NCI-H2107 treated with DMSO at 0.1 percent for 48 hours (cell line): Measurements from ENCODE around the gene FUT2.
A peak's percentile ranks its signal among the peaks of the same experiment; 100 is the strongest.

Experiments used
- DNase-seq: peaks from one replicate; lab custom pipeline; 2025; ENCODE audit not compliant: unreplicated experiment; lab: John Stamatoyannopoulos, UW

The FUT2 gene

GRCh38 chr19:48724796-48725753 lies 29.3 kb downstream of the FUT2 start:
- no peak for DNase-seq

- no peak for DNase-seq
These were observed 30.8 kb downstream of the FUT2 start for GRCh38 chr19:48726556-48726955.

GRCh38 chr19:48728911-48729664 lies 33.3 kb downstream of the FUT2 start:
- no peak for DNase-seq

GRCh38 chr19:48731452-48731851 lies 35.7 kb downstream of the FUT2 start:
- DNase-seq: no peak

- DNase-seq: no peak
These were observed 38.9 kb downstream of the FUT2 start for GRCh38 chr19:48734625-48735024.

- no peak for DNase-seq
These were observed 39.4 kb downstream of the FUT2 start for GRCh38 chr19:48735031-48735615.

GRCh38 chr19:48737360-48737998 lies 41.7 kb downstream of the FUT2 start:
- no peak for DNase-seq

GRCh38 chr19:48738557-48739403 lies 43.0 kb downstream of the FUT2 start:
- DNase-seq: peak; percentile 65

- DNase-seq: peak; percentile 27
These were observed 43.8 kb downstream of the FUT2 start for GRCh38 chr19:48739404-48740163.

- no peak for DNase-seq
These were observed 44.6 kb downstream of the FUT2 start, which contains the start of gene RASIP1 for GRCh38 chr19:48740164-48740972. Gene RASIP1 (minus strand): TSS chr19:48740610. CDS start chr19:48740282, 328 bp downstream.

GRCh38 chr19:48741129-48741999 lies 45.6 kb downstream of the FUT2 start:
- DNase-seq: no peak

GRCh38 chr19:48742096-48742495 lies 46.3 kb downstream of the FUT2 start:
- no peak for DNase-seq

GRCh38 chr19:48745208-48745995 lies 49.6 kb downstream of the FUT2 start:
- peak; percentile 15 for DNase-seq

- no peak for DNase-seq
These were observed 50.3 kb downstream of the FUT2 start for GRCh38 chr19:48746110-48746509.

- no peak for DNase-seq
These were observed 51.2 kb downstream of the FUT2 start, which contains the start of gene IZUMO1 for GRCh38 chr19:48746738-48747575. Gene IZUMO1 (minus strand): TSS chr19:48746909. CDS start chr19:48745859, 1,050 bp downstream.
